ENCODE measurements around the gene KPTN. TPM values are rescaled to one million over a fixed set of nuclear protein-coding genes. Genes with fewer than 3 reads are reported as not detected.

KPTN gene
- total and polyA plus RNA-seq, 2 of the 13 experiments (the other 11 are each of a cell fraction or from before 2014, with no cell fraction given) = 9.1 to 13.3 TPM

- 0 out of 2 replicates have a peak, but pooled peaks have one; percentile 6 for TF ChIP-seq NR0B2 (CRISPR knock-in tag; IDR thresholded peaks at IDR 0.05)
- no peak; the same call in none of the 2 replicates for TF ChIP-seq ZNF274 (CRISPR knock-in tag; IDR thresholded peaks at IDR 0.05)
- TF ChIP-seq RAD21 (CRISPR knock-in tag; IDR thresholded peaks at IDR 0.05) = peak; percentile 68
- no peak for TF ChIP-seq SRSF4 (IDR thresholded peaks at IDR 0.05; ENCODE audit: low read depth, low read length, poor library complexity, severe bottlenecking)
- TF ChIP-seq ATF3 (CRISPR knock-in tag; IDR thresholded peaks at IDR 0.05) = 0 out of 2 replicates have a peak, but pooled peaks have one; percentile 19
- peak; percentile 69 for TF ChIP-seq HDAC1 (CRISPR knock-in tag; IDR thresholded peaks at IDR 0.05)
- TF ChIP-seq ZBTB33 (CRISPR knock-in tag; IDR thresholded peaks at IDR 0.05) = no peak
- TF ChIP-seq ZKSCAN8 (CRISPR knock-in tag; IDR thresholded peaks at IDR 0.05; ENCODE audit: borderline replicate concordance) = 0 out of 2 replicates have a peak, but pooled peaks have one; percentile 20
- TF ChIP-seq ZBTB25 (CRISPR knock-in tag; IDR thresholded peaks at IDR 0.05) = no peak
- TF ChIP-seq ZNF256 (CRISPR knock-in tag; conservative IDR thresholded peaks at IDR 0.05) = no peak
- TF ChIP-seq STAT5B (CRISPR knock-in tag; IDR thresholded peaks at IDR 0.05) = no peak
- peak; percentile 57; the same call in 1 of the 2 replicates for TF ChIP-seq ZMYM2 (CRISPR knock-in tag; IDR thresholded peaks at IDR 0.05)
- TF ChIP-seq ZNF703 (CRISPR knock-in tag; IDR thresholded peaks at IDR 0.05; ENCODE audit: borderline replicate concordance) = no peak
- peak; percentile 83 for TF ChIP-seq POGZ (CRISPR knock-in tag; IDR thresholded peaks at IDR 0.05)
- no peak for TF ChIP-seq ZNF12 (CRISPR knock-in tag; IDR thresholded peaks at IDR 0.05)
- TF ChIP-seq AHDC1 (CRISPR knock-in tag; IDR thresholded peaks at IDR 0.05; ENCODE audit: borderline replicate concordance) = no peak; the same call in 1 of the 2 replicates
- no peak; the same call in 1 of the 2 replicates for TF ChIP-seq ZZZ3 (CRISPR knock-in tag; IDR thresholded peaks at IDR 0.05; ENCODE audit: borderline replicate concordance)
Measured at GRCh38 chr19:47483800-47484690, at the start of gene KPTN (continued).
